HG03442 (cell line): ENCODE measurements around the gene IGSF8.
"Not testable (repeated sequence)": the region's sequence is repeated elsewhere in the genome, so short reads cannot be mapped to it uniquely, and the experiment has no call there.

Experiments
- ATAC-seq: cut with Tn5 transposase; IDR thresholded peaks from one replicate; pipeline ENCODE4 v1.9.1; 2021; ENCODE audit warnings: mild to moderate bottlenecking, moderate library complexity; ENCODE audit not compliant: unreplicated experiment

Gene IGSF8

GRCh38 chr1:160127381-160127780 is 29.0 kb upstream of the IGSF8 start:
- no peak for ATAC-seq

DNA sequence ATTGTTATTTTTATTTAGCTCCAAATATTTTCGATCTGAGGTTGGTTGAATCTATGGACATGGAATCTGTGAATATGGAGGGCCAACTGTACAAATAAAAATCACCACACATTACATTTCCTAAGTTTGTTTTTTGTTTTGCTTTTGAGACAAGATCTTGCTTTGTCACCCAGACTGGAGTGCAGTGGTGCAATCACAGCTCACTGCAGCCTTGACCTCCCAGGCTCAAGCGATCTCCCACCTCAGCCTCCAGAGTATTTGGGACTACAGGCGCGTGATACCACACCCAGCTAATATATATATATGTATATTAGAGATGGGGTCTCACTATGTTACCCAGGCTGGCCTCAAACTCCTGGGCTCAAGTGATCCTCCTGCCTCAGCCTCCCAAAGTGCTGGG is 27.9 kb upstream of the IGSF8 start:
- not testable (repeated sequence) for ATAC-seq

GRCh38 chr1:160125746-160126145 is 27.3 kb upstream of the IGSF8 start:
- no peak for ATAC-seq

GRCh38 chr1:160124705-160125478 is 26.5 kb upstream of the IGSF8 start:
- ATAC-seq: no peak

GRCh38 chr1:160123726-160124125 is 25.3 kb upstream of the IGSF8 start:
- ATAC-seq: no peak

DNA sequence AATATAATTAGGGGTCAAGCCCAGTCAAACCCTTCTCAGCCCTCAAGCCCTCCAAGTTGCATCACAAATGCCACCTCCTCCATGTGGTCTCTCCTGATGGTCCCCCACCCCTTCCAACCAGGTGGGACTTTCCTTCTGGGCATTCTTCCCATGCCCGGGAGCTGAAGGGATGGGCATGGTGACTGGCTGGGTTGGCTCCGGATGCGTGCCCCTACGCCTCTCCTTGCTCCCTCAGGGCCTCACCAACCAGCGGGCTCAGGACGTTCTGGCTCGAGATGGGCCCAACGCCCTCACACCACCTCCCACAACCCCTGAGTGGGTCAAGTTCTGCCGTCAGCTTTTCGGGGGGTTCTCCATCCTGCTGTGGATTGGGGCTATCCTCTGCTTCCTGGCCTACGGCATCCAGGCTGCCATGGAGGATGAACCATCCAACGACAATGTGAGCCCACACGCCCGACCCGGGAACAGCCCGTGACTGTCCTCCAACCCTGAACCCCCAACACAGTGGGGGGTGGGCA is 24.6 kb upstream of the IGSF8 start:
- ATAC-seq: no peak

DNA sequence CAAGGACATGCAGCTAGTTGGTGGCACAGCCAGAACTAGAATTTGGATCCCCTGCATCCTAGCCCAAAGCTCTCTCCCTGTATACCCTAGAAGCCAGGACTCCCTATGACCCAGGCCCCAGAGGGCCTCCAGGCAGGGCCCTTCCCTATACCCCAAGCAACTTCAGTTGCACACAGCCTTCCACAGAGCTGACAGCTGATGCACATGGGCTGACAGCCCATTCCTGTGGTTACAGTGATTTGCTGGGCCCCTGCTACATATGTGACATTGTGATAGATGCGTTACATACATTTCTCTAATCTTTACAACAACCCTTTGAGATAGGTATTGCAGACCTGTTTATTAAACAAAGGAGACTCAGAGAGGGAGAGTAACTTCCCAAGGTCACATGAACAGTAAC is 23.0 kb upstream of the IGSF8 start:
- ATAC-seq: no peak

- ATAC-seq: no peak
Observed at GRCh38 chr1:160120797-160121196, 22.4 kb upstream of the IGSF8 start.

GRCh38 chr1:160118928-160119327 is 20.5 kb upstream of the IGSF8 start:
- no peak for ATAC-seq

DNA sequence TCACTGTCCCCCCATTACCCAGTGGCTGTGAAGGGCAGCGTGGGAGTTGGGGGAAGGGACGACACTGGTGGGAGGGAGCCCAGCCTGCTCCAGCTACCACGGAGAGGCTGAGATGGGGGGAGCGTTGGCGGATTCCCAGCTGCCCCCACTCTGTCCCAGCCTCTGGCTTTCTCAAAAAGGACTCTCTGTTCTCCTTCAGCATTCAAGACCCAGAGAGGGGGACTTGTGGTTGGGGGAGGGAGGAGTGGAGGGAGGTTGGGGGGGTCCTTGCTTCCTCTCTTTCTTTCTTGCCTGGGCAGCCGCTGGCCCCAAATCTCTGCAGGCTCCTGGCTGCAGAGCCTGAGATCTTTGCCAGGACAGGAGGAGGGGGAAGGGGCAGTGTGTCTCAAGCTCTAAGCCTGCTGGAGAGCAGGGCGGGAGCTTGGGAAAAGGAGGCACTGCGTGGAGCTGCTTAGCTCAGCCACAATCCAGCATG is 19.3 kb upstream of the IGSF8 start:
- ATAC-seq: no peak

GRCh38 chr1:160117300-160117699 is 18.9 kb upstream of the IGSF8 start:
- no peak for ATAC-seq

DNA sequence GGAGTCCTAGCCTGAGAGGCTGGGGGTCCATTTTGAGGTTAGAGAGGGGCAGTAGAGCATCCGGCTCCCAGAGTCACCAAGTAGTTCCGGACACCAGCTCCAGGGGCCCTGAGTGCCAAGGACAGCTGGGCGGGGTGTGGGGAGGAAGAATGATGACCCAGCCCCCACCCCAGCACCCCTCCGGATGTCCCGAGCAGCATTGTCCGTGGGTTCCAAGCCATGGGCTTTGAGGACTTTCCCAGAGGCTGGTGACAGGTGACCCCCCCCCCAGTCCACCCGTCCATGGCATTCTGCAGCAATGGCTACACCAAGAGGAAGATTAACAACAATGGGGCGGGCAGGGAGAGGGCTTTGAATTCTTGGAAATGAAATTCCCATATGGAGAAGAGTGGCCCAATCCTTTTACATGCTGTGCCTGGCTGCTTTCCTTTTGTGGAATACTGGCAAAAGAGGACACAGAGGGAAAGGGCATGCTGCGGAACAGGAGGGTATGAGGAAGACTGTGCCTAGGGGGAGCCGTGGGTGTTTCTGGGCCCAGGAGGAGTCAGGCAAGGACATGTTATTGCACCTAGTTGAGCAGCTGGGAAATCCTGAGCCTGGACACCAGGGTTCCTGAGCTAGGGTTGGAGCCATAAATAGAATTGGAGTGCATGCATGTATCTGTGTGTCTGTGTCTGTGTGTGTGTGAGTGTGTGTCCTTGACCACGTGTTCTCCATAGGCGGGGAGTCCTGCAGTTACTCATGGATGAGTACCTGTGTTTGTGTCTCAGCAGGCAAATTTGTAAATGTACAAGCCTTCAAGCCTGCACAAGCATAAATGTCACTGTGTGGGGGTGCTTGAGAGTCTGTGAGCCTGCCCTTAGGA is 18.1 kb upstream of the IGSF8 start:
- no peak for ATAC-seq

GRCh38 chr1:160115545-160116282 is 17.3 kb upstream of the IGSF8 start, which contains the start of gene ATP1A2:
Gene ATP1A2, plus strand, starts transcription at chr1:160115759. Its CDS starts 103 bp downstream, at chr1:160115862.
- ATAC-seq: no peak

- no peak for ATAC-seq
Observed at GRCh38 chr1:160114085-160114484, 15.7 kb upstream of the IGSF8 start.

DNA sequence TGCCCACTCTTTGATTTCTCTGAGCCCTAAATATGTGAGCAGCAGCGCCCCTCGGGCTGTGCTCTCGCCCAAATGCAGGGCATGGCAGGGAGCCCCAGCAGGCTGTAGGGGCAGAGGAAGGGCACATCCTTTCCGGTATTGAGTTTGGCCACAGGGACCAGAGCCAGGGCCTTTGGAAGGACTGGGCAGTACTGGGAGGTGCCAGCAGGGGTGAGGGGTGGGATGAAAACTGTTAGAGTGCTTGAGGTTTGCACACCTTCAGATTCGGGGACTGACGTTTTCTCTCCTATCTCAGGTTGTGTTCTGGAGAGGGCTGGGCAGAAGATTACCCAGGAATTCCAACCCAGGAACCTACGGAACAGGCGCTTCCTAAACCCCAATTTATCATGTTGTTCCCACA is 15.0 kb upstream of the IGSF8 start:
- ATAC-seq: no peak

DNA sequence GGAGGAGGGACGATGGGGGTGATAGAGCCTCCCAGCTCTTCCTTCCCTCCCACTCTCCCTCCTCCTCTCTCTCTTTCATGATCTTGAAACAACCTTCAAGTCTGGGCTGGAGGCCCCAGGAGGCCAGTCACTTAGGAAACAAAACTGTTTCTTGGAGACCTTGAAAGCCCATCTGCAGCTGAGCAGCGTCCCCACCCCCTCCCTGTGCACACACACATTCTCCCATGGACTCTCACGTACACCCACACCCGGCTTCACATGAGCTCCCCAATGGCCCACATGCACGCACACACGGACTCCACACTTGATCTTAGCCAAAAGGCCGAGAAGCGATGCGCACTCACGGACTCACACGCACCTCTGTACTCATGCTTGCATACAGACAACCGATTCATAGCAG is 13.9 kb upstream of the IGSF8 start:
- no peak for ATAC-seq

GRCh38 chr1:160111462-160111861 is 13.0 kb upstream of the IGSF8 start:
- ATAC-seq: not testable (repeated sequence)

DNA sequence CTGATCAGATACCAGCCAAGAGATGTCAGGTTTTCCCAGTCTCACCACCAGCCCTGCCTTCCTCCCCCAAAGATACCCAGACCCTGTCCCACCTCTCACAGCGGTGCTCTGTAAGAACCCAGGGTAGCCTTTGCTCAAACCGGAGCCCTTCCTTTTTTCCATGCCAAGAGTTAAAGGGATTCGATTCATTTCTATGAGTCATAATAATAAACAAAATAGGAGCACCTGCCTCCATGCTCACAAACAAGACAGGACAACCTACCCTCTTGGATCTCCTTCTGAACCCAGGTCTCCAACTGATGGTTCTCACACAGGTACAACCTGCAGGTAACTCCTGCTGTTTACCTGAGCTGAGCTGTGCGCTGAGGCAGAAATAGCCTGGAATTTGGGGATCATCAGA is 11.3 kb upstream of the IGSF8 start:
- ATAC-seq: no peak

GRCh38 chr1:160108888-160109662 is 10.7 kb upstream of the IGSF8 start:
- no peak for ATAC-seq

DNA sequence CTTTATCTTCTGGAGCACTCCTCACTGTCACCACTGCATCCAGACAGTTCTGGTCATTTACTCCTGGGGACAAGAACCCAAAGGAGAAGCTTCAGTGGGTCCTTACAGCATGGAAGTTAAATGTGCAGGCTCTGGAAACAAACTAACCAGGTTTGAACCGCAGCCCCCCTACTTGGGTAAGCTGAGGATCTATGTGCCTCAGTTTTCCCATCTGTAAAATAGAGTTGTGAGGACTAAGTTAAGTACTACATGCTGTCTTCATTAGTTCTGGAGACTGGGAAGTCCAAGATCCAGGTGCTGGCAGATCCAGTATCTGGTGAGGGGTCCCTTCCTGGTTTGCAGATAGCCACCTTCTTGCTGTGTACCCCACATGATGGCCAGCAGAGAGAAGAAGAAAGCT is 9.1 kb upstream of the IGSF8 start:
- ATAC-seq: no peak
